WTC11 (cell line): ENCODE data around the gene ZFP64.

ENCODE experiments used
- JUN ChIP-seq: sonication (generic); formaldehyde crosslinking; IDR thresholded peaks from 2 replicates; pipeline ENCODE4 v1.8.0; 2023; ENCODE audit warnings: mild to moderate bottlenecking, missing genetic modification reagents
- PRDM15 ChIP-seq: sonication (generic); formaldehyde crosslinking; IDR thresholded peaks from 2 replicates; pipeline ENCODE4 v1.8.0; 2022; ENCODE audit warnings: missing genetic modification reagents
- SP1 ChIP-seq: sonication (generic); formaldehyde crosslinking; conservative IDR thresholded peaks from 2 replicates; pipeline ENCODE4 v1.8.1; 2022; ENCODE audit warnings: missing genetic modification reagents
- ZNF121 ChIP-seq: sonication (generic); formaldehyde crosslinking; IDR thresholded peaks from 2 replicates; pipeline ENCODE4 v1.8.0; 2023; ENCODE audit warnings: missing genetic modification reagents
- TF ChIP-seq, protein P1 (sequence below): fragments of 200-600 bp; IDR thresholded peaks from 2 replicates; pipeline ENCODE4 v1.8.0; 2022; ENCODE audit warnings: antibody characterized with exemption

DNA sequence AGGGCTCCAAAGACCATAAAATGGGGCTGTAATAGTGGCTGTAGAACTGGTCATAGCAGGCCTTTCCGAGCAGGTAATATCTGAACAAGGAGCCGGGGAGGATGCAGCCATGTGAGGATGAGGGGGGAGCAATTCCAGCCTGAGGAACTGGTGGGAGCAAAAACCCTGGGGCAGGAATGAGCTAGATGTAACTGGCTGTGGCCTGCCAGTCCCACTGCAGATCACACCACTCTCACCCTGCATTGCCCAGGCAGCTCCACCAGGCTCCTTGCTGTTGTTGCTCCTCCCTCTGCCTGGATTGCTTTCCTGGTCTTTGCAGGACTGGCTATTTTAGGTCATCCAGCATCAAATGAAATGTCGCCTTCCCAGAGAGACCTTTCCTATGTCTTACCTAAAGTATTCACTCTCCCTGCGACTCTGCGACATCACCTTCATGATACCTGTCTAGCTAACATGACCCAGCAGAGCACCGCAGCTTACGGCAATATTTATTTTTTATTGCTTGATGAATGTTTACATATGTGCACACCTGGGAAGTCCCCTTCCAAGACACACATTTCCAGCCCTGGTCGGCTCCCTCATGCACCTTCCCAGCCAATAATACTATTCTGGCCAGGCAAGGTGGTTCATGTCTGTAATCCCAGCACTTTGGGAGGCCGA is 2.4 kb upstream of the ZFP64 start:
- TF ChIP-seq, protein P1, sequence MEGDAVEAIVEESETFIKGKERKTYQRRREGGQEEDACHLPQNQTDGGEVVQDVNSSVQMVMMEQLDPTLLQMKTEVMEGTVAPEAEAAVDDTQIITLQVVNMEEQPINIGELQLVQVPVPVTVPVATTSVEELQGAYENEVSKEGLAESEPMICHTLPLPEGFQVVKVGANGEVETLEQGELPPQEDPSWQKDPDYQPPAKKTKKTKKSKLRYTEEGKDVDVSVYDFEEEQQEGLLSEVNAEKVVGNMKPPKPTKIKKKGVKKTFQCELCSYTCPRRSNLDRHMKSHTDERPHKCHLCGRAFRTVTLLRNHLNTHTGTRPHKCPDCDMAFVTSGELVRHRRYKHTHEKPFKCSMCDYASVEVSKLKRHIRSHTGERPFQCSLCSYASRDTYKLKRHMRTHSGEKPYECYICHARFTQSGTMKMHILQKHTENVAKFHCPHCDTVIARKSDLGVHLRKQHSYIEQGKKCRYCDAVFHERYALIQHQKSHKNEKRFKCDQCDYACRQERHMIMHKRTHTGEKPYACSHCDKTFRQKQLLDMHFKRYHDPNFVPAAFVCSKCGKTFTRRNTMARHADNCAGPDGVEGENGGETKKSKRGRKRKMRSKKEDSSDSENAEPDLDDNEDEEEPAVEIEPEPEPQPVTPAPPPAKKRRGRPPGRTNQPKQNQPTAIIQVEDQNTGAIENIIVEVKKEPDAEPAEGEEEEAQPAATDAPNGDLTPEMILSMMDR, result no peak
- TF ChIP-seq SP1 (no peak), ZNF121 (no peak), PRDM15 (CRISPR knock-in tag) (no peak), JUN (CRISPR knock-in tag) (no peak)
